ENCODE measurements around the gene STARD8.
A peak's percentile ranks its signal among the peaks of the same experiment; 100 is the strongest.
"Not testable (repeated sequence)": the region's sequence is repeated elsewhere in the genome, so short reads cannot be mapped to it uniquely, and the experiment has no call there.

STARD8 gene

GRCh38 chrX:68718443-68718820, 71.0 kb downstream of the STARD8 start:
- no peak for DNase-seq

DNA sequence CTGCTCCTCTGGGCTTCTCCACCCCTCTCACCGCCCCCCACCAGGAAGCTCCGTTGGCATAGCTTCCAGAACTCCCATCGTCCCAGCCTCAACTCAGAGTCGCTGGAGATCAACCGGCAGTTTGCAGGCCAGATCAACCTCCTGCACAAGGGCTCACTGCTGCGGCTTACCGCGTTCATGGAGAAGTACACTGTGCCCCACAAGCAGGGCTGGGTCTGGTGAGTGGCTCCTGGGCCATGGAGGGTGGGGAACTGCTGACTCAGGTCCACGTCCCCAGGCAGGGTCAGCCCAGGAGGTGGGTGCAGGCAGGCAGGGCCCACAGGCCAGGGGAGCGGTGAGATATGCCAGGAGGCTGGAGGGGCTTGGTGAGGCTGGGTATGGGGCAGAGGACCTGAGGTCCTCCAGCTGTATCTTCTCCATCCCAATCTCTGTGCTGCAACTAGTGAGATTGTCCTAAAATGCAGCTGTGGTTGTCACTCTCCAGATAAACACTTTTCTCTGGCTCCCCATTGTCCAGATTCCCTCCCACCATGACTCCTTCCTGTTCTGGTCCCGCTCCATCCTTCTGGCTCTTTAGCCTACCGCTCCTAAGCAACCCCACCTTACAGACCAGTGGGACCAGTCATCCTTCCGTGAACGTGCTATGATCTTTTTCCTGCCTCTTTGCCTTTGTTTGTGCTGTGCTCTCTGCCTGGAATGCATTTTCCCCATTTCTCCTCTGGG, 71.9 kb downstream of the STARD8 start:
- no peak for DNase-seq

DNA sequence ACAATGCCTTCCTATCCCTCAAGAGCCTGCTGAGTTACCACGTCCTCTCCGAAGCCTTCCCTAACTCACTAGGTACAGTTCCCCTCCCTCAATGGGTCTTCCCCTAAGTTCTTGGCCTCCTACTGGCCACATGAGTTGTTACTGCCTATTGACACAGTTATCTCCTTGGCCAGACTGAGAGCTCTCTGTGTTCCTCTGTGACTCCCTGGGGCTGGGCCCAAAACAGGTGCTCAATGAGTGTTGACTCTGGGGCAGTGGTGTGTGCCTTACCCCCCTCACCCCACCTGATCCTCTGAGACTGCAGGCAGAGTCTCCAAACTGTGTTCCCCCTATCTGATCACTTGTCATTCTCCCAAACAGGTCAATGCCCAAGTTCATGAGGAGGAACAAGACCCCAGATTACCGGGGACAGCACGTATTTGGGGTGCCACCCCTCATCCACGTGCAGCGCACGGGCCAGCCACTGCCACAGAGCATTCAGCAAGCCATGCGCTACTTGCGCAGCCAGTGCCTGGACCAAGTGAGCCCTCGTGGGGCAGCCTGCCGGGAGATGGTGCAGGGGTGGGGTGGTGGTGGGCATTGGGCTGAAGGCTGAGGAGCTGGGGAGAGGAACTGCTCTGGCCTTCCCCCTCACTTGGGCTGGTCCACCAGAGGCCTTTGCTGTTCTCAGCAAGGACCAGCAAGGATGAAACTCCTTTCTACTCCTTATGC, 72.6 kb downstream of the STARD8 start:
- no peak for DNase-seq

DNA sequence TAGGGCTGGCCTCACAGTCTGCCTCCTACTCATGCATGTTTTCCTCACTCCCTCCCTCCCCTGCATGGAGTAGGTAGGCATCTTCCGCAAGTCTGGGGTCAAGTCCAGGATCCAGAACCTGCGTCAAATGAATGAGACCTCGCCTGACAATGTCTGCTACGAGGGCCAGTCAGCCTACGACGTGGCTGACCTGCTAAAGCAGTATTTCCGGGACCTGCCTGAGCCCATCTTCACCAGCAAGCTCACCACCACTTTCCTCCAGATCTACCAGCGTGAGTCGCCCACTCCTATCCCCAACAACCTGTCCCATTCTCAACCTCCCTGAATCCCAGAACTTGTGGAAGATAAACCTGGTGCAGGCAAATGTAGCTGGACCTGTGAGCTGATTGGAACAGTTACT, 73.4 kb downstream of the STARD8 start:
- DNase-seq = no peak

DNA sequence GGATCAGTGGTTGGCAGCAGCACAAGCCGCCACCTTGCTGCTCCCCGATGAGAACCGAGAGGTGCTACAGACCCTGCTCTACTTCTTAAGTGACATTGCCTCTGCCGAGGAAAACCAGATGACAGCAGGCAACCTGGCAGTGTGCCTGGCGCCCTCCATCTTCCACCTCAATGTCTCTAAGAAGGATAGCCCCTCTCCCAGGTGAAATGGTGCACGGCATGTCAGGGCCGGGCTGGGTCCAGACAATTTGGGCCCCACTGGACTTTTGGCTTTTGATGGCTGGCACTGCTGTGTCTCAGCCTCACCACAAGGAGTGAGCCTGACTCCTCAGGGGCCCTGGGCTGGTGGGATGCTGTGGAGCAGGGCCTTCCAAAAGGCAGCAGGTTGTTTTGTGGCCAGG, 74.1 kb downstream of the STARD8 start:
- DNase-seq = no peak

DNA sequence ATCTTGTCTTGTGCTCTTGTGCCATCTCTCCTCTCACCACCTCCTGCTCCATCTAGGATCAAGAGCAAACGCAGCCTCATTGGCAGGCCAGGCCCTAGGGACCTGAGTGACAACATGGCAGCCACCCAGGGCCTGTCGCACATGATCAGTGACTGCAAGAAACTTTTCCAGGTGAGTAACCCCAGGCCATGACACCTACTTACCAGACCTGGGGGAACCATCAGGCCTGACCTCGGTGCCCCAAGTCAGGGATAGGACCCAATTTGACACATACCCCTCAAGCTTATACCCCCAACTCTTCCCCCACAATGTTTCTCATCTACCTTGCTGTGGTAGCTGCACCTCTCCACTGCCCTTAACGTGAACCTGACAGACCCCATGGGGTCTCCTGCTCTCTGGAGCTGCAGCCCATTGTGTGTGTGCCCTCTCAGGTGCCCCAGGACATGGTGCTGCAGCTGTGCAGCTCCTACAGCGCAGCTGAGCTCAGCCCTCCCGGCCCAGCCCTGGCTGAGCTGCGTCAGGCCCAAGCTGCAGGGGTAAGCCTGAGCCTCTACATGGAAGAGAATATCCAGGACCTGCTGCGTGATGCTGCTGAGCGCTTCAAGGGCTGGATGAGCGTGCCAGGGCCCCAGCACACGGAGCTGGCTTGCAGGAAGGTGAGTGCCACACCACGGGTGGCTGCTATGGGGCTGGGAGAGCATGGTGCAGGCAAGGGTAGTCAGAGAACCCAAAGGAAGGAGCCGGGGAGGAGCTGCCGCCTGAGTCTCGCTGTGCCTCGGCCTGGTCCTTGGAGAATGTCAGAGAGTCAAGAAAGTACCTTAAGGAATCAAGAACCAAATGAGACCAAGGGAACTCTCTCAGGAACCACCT, 74.8 kb downstream of the STARD8 start:
- DNase-seq = no peak

DNA sequence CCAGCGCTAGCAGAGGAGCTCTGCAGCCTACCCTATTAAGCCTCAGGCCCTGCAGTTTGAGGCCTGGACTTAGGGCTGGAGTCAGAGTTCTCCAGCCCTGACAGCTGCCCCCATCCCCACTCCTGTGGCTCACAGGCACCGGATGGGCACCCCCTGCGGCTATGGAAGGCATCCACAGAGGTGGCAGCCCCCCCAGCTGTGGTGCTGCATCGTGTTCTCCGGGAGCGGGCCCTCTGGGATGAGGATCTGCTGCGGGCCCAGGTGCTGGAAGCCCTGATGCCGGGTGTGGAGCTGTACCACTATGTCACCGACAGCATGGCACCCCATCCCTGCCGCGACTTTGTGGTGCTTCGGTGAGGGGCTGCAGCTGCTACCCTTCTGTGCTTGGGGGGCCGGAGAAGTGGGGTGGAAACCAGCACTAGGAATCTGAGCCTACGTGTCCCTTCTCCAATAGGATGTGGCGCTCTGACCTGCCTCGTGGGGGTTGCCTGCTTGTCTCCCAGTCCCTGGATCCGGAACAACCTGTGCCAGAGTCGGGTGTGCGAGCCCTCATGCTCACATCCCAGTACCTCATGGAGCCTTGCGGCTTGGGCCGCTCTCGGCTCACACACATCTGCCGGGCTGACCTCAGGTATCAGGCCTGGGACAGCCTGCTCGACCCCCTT, 76.2 kb downstream of the STARD8 start:
- no peak for DNase-seq

DNA sequence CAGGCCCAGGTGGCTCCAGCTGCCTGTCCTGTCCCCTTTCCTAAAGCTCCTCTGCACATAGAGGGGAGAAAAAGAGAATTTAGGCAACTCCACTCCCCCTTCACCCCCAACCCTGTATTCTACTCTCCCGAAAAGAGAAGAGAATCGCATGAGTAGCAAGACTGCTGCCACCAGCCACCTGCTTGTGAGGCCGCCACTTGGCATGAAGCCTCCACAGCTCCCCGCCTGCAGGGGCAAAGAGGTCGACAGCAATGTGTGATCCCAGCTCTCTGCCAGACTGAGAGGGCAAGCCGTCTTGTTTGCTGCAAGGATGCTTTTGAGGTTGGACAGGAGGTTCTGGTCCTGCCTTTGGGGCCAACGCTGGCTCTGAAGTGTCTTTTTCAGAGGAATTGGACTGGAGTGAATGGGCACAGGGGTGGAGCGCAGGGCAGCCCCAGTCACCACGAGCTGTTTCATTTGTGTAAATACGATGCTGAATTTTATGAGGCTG, 77.1 kb downstream of the STARD8 start:
- DNase-seq = no peak

GRCh38 chrX:68725756-68726365, 78.4 kb downstream of the STARD8 start:
- DNase-seq = no peak

DNA sequence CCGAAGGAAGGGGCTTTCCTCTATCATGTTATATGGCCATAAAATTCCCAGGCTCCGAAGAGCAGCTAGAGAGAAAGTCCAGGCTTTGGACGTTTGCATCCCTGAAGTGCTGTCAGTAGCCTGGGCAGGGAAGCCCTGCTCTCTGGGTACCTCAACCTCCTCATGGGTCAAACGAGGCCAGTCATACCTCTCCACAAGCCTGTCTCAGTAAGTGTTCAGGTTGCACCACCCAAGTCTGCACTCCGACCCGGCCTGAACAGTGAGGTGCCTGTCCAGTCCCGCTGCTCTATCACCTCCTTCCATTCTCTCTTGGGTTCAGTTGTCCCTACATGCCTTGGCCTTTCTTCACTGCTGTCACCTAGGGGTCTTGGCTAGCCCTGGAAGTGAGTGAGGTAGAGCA, 78.9 kb downstream of the STARD8 start:
- DNase-seq = no peak

DNA sequence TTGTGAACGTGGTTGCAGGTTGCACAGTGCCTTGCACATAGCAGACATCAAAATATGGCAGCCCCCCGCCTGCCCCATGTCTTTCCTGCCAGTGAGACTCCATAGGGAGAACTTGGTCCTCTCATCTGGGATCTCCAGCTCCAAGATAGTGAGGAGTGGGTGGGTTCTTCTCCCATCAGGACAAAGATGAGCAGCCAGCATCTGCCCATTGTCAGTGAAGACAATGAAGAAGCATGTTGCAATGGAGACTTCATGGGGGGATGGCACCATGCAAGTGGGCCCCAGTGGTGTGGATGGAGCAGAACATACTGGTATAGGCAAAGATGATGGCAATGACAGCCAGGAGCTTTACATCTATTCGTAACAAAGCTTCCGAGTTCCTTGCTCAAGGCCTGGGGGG, 80.2 kb downstream of the STARD8 start:
- DNase-seq = no peak

- no peak for DNase-seq
Observed at GRCh38 chrX:68728186-68728585, 80.7 kb downstream of the STARD8 start.

- DNase-seq = no peak
Observed at GRCh38 chrX:68731254-68731653, 83.8 kb downstream of the STARD8 start.

- peak; percentile 86 for DNase-seq
Observed at GRCh38 chrX:68732906-68733493, 85.5 kb downstream of the STARD8 start.

GRCh38 chrX:68735266-68735665, 87.8 kb downstream of the STARD8 start:
- DNase-seq = no peak

DNA sequence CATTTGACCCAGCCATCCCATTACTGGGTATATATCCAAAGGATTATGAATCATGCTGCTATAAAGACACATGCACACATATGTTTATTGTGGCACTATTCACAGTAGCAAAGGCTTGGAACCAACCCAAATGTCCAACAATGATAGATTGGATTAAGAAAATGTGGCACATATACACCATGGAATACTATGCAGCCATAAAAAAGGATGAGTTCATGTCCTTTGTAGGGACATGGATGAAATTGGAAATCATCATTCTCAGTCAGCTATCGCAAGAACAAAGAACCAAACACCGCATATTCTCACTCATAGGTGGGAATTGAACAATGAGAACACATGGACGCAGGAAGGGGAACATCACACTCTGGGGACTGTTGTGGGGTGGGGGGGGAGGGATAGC, 94.4 kb downstream of the STARD8 start:
- DNase-seq = not testable (repeated sequence)

DNA sequence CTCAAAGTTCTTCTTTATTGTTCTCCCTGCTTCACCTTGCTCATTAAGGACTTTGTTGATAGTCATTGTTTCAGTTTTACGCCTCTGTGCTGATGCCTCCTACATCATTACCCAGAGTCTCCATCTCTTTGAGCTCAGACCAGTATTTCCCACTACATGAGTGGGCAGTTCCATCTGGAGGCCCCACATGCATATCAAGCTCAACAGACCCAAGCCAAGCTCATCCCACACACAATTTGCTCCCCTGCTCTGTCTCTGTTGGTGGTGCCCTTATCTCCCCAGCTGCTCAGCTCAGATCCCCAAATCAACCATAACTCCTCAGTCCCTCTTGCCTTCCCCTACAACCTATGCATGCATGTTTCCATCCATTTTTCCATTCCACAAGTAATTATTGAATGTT, 96.3 kb downstream of the STARD8 start:
- no peak for DNase-seq

DNA sequence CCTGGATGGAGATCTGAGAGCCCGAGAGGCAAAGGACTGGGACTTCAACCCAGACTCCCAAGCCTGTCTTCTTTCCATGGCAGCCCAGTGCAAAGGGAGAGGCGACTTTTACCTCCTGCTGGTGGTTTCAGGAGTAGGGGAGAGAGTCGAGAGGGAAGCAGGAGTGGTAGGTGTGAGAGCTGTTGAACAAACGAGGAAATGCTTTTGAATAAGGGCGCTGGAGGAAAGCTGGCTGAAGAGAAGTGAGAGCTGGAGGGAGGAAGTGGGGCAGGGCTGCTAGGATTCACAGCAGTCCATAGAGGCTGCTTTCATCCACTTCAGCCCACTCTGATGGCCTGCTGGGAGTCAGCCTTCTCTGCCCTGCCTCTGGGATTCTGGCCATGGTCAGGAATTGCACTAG, 99.5 kb downstream of the STARD8 start:
- no peak for DNase-seq

GRCh38 chrX:68748030-68748429, 100.6 kb downstream of the STARD8 start:
- no peak for DNase-seq

DNA sequence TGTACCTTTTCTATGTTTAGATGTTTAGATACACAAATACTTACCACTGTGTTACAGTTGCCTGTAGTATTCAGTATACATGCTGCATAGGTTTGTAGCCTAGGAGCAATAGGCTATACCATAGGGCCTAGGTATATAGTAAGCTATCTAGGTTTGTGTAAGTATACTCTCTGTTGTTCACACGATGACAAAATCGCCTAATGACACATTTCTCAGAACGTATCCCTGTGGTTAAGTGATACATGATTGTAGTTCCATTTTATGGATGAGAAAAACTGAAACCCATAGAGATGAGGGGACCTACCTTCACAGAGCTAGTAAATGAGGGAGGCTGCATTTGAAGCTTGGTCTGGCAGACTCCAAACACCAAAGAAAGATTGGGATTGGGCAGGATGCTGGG, 102.0 kb downstream of the STARD8 start:
- DNase-seq = no peak

- no peak for DNase-seq
Observed at GRCh38 chrX:68750316-68750715, 102.8 kb downstream of the STARD8 start.

GRCh38 chrX:68751372-68751771, 103.9 kb downstream of the STARD8 start:
- no peak for DNase-seq

All from activated effector memory CD4-positive, alpha-beta T cell treated with anti-CD3 and anti-CD28 coated beads, Interleukin-2, amount 50 U/mL, for 16 hours (primary cell).